Measurements from ENCODE around the gene HPDL. TPM values are rescaled to one million over a fixed set of nuclear protein-coding genes. Genes with fewer than 3 reads are reported as not detected.

The HPDL gene
- total and polyA plus RNA-seq, 9 donors: 0.12 to 2.0 (median 1.2) TPM; not detected in 1

DNA sequence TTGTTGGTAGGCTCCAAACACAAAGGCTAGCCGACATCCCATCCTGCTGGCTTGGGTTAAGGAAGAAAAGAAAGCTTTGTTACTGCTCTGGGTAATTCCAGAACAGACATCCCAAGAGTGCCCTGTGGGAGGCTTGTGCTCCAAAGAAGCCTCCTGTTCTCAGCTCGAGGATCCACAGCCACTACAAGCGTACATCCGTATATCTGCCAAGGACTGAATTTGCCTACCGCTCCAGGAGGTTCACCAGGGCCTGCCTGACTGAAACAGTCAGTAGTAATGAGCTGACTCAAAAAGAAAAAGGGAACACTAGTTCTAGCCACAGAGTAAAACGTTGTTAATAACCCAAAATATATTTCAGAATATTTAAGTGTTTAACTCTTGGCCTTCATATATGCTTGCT, 38.4 kb downstream of the HPDL start:
- Histone ChIP-seq H3K9me3 (no peaks in the 10 kb centered on the region), H3K4me1 (ENCODE audit: insufficient read depth) (peaks cover 1% of the 10 kb centered on the region), H3K4me3 (no peak overlapping the region), H3K27ac (no peak overlapping the region), H3K36me3 (no peaks in the 10 kb centered on the region), H3K27me3 (no peaks in the 10 kb centered on the region)
- TF ChIP-seq EP300 (IDR thresholded peaks at IDR 0.05): no peak
- TF ChIP-seq, protein P1, sequence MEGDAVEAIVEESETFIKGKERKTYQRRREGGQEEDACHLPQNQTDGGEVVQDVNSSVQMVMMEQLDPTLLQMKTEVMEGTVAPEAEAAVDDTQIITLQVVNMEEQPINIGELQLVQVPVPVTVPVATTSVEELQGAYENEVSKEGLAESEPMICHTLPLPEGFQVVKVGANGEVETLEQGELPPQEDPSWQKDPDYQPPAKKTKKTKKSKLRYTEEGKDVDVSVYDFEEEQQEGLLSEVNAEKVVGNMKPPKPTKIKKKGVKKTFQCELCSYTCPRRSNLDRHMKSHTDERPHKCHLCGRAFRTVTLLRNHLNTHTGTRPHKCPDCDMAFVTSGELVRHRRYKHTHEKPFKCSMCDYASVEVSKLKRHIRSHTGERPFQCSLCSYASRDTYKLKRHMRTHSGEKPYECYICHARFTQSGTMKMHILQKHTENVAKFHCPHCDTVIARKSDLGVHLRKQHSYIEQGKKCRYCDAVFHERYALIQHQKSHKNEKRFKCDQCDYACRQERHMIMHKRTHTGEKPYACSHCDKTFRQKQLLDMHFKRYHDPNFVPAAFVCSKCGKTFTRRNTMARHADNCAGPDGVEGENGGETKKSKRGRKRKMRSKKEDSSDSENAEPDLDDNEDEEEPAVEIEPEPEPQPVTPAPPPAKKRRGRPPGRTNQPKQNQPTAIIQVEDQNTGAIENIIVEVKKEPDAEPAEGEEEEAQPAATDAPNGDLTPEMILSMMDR (IDR thresholded peaks at IDR 0.05): no peak
- 87 to 92% (median 89%) methylated on average over 6 of the region's 6 CpGs for WGBS, 3 donors
- intact Hi-C loops (cut with DNase I): loop anchor here in 1 of 4 donors (10.0 kb wide), 1 partner anchor 510 kb away; no protein-coding TSS in a partner anchor
- DNase-seq: no peak

DNA sequence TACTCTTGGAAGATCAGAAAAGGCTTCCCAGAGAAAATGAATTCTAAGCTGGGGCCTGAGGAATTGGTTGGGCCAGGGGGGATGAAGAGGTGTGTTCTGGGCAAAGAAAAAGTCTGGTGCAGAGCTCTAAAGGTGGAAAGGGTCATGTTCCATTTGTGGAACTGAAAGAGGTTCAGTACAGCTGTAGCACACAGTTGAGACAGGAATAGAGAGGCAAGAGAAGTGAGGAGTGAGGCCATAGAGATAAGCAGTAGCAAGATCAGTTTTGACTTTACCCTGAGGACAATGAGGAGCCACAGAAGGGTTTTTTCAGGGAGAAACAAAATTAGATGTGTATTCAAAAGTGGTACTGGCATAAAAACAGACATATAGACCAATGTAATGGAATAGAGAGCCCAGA, 43.9 kb downstream of the HPDL start:
- Histone ChIP-seq H3K4me3 (no peak overlapping the region), H3K27me3 (no peaks in the 10 kb centered on the region), H3K9me3 (no peaks in the 10 kb centered on the region), H3K4me1 (ENCODE audit: insufficient read depth) (peaks cover 6% of the 10 kb centered on the region), H3K27ac (no peak overlapping the region), H3K36me3 (no peaks in the 10 kb centered on the region)
- no peak for DNase-seq
- intact Hi-C loops (cut with DNase I): no loop called here
- TF ChIP-seq EP300 (IDR thresholded peaks at IDR 0.05) (no peak), POLR2A (IDR thresholded peaks at IDR 0.05) (no peak)
- TF ChIP-seq, protein P1 (IDR thresholded peaks at IDR 0.05): no peak

DNA sequence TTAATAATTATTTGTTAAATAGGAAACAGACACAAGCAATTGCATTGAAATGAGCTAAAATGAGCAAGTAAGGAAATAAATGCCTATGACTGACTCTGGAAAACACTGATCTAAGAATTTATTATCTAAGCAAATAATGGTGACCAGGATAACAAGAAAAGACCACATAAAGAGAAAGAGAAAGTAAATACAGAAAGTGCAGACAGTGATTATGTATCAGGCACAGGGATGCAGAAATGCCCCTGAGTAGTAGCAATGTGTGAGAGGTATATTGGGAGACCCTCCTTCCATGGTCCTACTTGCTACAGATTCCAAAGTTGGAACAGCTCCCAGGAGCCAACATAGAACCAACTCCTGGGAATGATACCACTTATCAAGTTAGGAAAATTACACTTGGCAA, 46.9 kb downstream of the HPDL start:
- no peak for TF ChIP-seq EP300 (IDR thresholded peaks at IDR 0.05)
- TF ChIP-seq, protein P1 (IDR thresholded peaks at IDR 0.05): no peak
- TF ChIP-seq POLR2A (IDR thresholded peaks at IDR 0.05): no peak
- Histone ChIP-seq H3K9me3 (no peaks in the 10 kb centered on the region), H3K36me3 (no peaks in the 10 kb centered on the region), H3K27me3 (no peaks in the 10 kb centered on the region), H3K4me1 (ENCODE audit: insufficient read depth) (peaks cover 9% of the 10 kb centered on the region), H3K27ac (peak overlapping the region in 1 of 2 donors; percentile 59), H3K4me3 (no peak overlapping the region)
- no peak for DNase-seq
- intact Hi-C loops (cut with DNase I): no loop called here

DNA sequence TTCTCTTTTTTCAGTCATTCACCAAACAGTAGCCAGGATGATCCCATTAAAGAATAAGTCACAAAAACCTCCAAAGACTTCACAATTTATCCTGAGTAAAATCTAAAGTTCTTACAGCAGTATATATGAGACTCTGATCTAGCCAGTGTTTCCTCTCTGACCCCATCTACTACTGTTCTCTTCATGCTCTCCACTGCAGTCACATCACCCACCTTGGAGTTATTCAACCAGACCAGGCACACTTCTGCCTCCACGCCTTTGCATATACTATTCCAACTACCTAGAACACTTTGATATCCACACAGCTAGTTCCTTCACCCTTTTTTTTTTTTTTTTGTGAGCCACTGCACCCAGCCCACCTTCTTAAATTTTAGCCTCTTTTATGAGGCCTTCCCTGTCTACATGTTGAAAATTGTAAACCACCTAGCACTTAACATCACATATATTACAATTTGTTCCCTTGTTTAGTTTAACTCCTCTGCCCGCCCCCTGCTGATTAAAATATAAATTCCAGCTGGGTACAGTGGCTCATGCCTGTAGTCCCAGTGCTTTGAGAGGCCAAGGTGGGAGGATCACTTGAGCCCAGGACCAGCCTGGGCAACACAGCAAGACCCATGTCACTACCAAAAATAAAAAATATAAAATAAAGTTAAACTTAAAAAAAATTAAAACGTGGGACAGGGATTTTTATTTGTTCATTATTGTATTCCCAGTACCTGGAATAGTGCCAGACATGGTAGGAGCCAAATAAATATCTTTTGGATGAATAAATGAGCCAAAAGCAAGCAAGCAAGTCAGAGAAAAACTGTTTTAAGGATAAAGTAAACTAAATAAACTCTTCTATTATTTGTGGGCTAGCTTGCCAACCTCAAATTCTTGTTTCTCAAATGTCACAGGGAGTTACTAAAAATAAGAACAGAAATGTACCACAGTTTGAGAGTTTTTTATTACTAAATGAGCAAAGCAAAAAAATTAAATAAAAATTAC, 48.7 kb downstream of the HPDL start:
- H3K27ac ChIP-seq: peak overlapping the region in 1 of 2 donors; percentile 1
- intact Hi-C loops (cut with DNase I): no loop called here
- TF ChIP-seq EP300 (IDR thresholded peaks at IDR 0.05) (no peak), POLR2A (IDR thresholded peaks at IDR 0.05) (no peak)

DNA sequence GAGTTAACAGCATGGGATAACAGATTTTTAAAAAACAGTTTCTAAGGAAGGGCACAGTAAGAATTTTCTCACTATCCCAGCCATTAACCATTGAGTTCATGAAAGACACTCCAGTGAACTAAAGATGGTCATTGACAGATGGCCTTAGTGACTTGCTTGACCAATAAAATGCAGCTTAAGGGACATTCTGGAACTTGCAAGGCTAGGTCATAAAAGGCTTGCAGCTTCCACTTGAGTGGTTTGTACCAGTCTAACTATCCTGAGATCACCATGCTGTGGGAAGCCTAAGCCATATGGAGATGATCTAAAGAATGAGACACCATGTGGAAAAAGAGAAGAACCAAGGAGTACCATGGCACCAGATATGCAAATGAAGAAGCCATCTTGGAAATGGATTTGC, 51.5 kb downstream of the HPDL start:
- H3K36me3 ChIP-seq: no peaks in the 10 kb centered on the region
- H3K27ac ChIP-seq: no peak overlapping the region
- H3K4me1 ChIP-seq (ENCODE audit: insufficient read depth): peaks cover 9% of the 10 kb centered on the region
- TF ChIP-seq EP300 (IDR thresholded peaks at IDR 0.05): no peak
- no peak for TF ChIP-seq POLR2A (IDR thresholded peaks at IDR 0.05)
- TF ChIP-seq, protein P1 (IDR thresholded peaks at IDR 0.05): no peak
- no peak overlapping the region for H3K4me3 ChIP-seq
- H3K9me3 ChIP-seq: no peaks in the 10 kb centered on the region
- no peak for DNase-seq
- intact Hi-C loops (cut with DNase I): no loop called here
- no peaks in the 10 kb centered on the region for H3K27me3 ChIP-seq

More for the DNA sequence above, 48.7 kb downstream of the HPDL start:
- Histone ChIP-seq H3K36me3 (no peaks in the 10 kb centered on the region), H3K27me3 (no peaks in the 10 kb centered on the region), H3K9me3 (no peaks in the 10 kb centered on the region), H3K4me1 (ENCODE audit: insufficient read depth) (peaks cover 9% of the 10 kb centered on the region), H3K4me3 (no peak overlapping the region)
- WGBS, 3 donors: 38 to 39% (median 39%) methylated on average over 3 of the region's 3 CpGs
- no peak for DNase-seq

All from ovary (tissue), 9 donors.